ENCODE results near the gene SWSAP1.

Gene SWSAP1

DNA sequence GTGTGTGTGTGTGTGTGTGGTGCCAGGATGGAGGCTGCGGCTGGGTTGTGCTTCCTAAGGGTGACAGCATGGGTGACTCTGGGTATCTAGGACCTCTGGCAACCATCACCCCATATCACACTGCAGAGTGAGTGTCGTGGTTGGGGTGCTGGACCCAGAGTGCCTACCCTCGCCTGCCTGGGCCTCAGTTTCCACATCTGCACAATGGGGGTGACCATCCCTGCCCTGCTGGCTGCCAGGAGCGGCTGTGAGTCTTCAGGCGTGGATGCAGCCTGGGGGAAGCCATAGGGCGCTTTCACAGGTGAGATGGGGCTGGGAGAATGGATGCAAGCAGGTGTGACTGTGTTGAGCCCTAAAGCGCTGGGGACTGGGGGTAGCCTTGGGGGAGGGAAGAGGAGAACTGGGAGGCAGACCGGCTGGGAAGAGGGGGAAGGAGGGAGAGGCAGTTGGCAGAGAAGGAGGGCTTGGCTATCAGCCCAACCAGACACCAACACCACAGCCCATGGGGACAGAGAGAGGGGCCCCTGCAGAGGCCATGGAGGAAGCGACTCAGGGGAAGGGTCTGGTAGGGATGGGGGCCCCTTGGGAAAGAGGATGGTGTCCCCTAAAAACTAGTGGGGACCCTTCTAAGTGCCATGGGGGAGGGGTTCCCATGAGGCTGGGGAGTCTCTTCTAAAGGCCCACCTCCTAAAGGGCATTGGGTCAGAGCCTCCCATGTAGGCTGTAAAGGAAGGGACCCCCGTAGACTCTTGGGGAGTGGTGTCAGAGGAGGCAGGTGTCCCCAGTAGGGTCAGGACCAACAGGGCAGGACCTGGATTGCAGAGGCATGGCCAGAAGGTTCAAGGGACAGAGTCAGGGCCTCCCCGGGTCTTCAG, 17.6 kb upstream of the SWSAP1 start:
- no peaks in the 10 kb centered on the region for H3K36me3 ChIP-seq (ENCODE audit: control insufficient read depth, insufficient read depth, low read length)
- DNase-seq (ENCODE audit: extremely low read depth, insufficient read length) = no peak
- H3K27me3 ChIP-seq (replicated peaks; ENCODE audit: control insufficient read depth, insufficient read depth, low read length) = no peaks in the 10 kb centered on the region; the same call in 1 of the 2 replicates
- no peak overlapping the region for H3K4me3 ChIP-seq (replicated peaks; ENCODE audit: low read depth, low read length)
- TF ChIP-seq, protein P1, sequence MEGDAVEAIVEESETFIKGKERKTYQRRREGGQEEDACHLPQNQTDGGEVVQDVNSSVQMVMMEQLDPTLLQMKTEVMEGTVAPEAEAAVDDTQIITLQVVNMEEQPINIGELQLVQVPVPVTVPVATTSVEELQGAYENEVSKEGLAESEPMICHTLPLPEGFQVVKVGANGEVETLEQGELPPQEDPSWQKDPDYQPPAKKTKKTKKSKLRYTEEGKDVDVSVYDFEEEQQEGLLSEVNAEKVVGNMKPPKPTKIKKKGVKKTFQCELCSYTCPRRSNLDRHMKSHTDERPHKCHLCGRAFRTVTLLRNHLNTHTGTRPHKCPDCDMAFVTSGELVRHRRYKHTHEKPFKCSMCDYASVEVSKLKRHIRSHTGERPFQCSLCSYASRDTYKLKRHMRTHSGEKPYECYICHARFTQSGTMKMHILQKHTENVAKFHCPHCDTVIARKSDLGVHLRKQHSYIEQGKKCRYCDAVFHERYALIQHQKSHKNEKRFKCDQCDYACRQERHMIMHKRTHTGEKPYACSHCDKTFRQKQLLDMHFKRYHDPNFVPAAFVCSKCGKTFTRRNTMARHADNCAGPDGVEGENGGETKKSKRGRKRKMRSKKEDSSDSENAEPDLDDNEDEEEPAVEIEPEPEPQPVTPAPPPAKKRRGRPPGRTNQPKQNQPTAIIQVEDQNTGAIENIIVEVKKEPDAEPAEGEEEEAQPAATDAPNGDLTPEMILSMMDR (IDR thresholded peaks at IDR 0.05; ENCODE audit: insufficient read depth, low read length, poor library complexity, severe bottlenecking) = no peak

DNA sequence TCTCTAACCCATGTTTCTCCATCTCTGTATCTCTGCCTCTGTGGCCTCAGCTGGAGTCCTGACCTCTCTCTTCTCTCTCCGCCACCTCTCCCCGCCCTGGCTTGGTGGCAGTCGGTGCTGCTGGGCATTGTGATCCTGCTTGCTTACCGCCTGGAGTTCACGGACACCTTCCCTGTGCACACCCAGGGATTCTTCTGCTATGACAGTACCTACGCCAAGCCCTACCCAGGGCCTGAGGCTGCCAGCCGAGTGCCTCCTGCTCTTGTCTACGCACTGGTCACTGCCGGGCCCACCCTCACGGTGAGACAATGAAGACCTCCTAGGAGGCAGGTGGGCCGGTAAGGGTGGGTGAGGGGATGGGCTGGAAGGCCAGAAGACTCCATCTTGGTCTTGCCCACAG, 15.0 kb upstream of the SWSAP1 start:
- TF ChIP-seq, protein P1 (IDR thresholded peaks at IDR 0.05; ENCODE audit: insufficient read depth, low read length, poor library complexity, severe bottlenecking) = no peak
- DNase-seq (ENCODE audit: extremely low read depth, insufficient read length) = no peak
- no peak overlapping the region for H3K4me3 ChIP-seq (replicated peaks; ENCODE audit: low read depth, low read length)

DNA sequence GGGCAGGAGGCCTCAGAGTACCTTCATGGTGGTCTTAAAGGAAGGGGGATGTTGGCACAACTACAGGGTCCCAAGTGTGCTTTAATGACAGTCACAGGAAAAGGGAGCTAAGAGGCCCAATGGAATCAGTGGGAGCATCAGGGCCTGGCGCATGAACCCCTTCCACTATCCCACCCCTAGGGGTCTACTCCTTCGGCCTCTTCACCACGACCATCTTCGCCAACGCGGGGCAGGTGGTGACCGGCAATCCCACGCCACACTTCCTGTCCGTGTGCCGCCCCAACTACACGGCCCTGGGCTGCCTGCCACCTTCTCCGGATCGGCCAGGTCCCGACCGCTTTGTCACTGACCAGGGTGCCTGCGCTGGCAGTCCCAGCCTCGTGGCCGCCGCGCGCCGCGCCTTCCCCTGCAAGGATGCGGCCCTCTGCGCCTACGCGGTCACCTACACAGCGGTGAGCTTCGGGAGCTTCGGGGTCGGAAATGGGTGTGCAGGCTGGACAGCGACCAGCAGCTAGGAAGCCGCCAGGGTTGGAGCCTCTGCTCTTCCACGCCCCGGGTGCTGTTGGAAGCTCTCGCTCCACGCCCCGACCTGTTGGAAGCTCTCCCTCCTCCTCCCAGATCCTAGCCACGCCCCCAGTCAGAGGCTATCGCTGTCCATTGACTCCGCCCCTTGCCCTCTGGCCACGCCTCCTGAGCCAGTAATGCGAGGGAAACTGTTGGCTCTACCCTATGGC, 13.3 kb upstream of the SWSAP1 start:
- TF ChIP-seq, protein P1 (IDR thresholded peaks at IDR 0.05; ENCODE audit: insufficient read depth, low read length, poor library complexity, severe bottlenecking) = no peak
- no peak overlapping the region for H3K4me3 ChIP-seq (replicated peaks; ENCODE audit: low read depth, low read length)
- no peaks in the 10 kb centered on the region for H3K27me3 ChIP-seq (replicated peaks; ENCODE audit: control insufficient read depth, insufficient read depth, low read length)
- H3K36me3 ChIP-seq (ENCODE audit: control insufficient read depth, insufficient read depth, low read length) = peaks cover 3% of the 10 kb centered on the region; the same call in 1 of the 2 replicates
- no peak for DNase-seq (ENCODE audit: extremely low read depth, insufficient read length)

More for the DNA sequence above, 15.0 kb upstream of the SWSAP1 start:
- Histone ChIP-seq H3K36me3 (ENCODE audit: control insufficient read depth, insufficient read depth, low read length) (no peaks in the 10 kb centered on the region), H3K27me3 (replicated peaks; ENCODE audit: control insufficient read depth, insufficient read depth, low read length) (no peaks in the 10 kb centered on the region; the same call in 1 of the 2 replicates)

DNA sequence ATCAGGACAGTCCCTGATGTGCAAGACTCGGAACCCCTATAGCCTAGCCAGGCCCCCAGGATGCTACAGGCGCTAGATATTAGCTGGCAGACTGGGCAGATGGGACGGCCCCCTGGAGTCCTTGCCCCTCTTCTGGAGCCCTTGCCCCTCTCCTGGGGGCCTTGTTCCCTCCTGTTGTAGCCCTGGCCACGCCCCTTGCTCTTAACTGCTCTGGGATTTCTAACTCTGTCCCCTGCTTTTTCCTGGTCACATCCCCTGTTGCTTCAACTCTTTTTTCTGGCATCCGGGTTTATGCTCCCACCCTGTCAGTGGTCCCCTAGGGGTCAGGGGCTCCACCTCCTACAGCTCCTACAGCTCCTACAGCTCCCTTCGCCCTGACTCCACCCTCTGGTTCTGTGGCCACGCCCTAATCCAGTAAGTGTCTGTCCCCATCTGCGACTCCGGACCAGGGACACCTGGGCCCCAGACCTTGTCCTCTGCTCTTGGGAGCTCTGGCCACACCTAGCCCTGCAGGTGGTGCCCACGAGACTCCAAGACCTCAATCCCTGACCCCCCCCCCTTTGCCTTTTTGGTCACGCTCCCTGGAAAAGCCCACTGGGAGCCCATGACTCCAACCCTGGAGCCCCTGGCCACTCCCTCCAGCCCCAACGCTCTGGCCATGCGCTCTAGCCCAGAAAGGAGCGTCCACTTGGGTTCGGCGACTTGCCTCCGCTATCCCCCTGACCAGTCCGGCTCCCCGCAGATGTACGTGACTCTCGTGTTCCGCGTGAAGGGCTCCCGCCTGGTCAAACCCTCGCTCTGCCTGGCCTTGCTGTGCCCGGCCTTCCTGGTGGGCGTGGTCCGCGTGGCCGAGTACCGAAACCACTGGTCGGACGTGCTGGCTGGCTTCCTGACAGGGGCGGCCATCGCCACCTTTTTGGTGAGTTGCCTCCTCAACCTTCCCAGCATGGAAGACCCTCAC, 12.4 kb upstream of the SWSAP1 start:
- no peak overlapping the region for H3K4me3 ChIP-seq (replicated peaks; ENCODE audit: low read depth, low read length)
- TF ChIP-seq, protein P1 (IDR thresholded peaks at IDR 0.05; ENCODE audit: insufficient read depth, low read length, poor library complexity, severe bottlenecking) = no peak
- no peak for DNase-seq (ENCODE audit: extremely low read depth, insufficient read length)

DNA sequence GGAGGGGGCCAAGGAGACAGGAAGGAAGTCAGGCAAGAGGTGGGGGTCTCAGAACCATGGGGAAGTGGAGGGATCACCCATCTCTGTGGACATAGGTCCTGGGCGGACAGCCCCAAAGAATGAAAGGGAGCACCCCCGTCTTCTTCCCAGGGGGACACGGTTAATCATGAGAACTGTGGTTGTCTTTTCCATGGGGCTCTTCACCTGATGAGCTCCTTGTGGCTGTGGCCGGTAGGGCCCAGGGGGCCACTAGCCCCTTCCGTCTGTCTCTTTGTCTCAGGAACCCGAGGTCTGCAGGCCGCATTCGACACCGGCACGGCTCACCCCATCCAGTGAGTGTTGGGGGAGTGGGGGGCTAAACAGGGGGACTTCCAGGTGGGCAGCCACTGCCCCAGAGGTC, 10.6 kb upstream of the SWSAP1 start:
- DNase-seq (ENCODE audit: extremely low read depth, insufficient read length) = no peak
- H3K36me3 ChIP-seq (ENCODE audit: control insufficient read depth, insufficient read depth, low read length) = peaks cover 7% of the 10 kb centered on the region
- no peak overlapping the region for H3K4me3 ChIP-seq (replicated peaks; ENCODE audit: low read depth, low read length)
- no peaks in the 10 kb centered on the region for H3K27me3 ChIP-seq (replicated peaks; ENCODE audit: control insufficient read depth, insufficient read depth, low read length)
- TF ChIP-seq, protein P1 (IDR thresholded peaks at IDR 0.05; ENCODE audit: insufficient read depth, low read length, poor library complexity, severe bottlenecking) = no peak

More for the DNA sequence above, 12.4 kb upstream of the SWSAP1 start:
- Histone ChIP-seq H3K36me3 (ENCODE audit: control insufficient read depth, insufficient read depth, low read length) (peaks cover 3% of the 10 kb centered on the region; the same call in 1 of the 2 replicates), H3K27me3 (replicated peaks; ENCODE audit: control insufficient read depth, insufficient read depth, low read length) (no peaks in the 10 kb centered on the region)
